Measurements from ENCODE around the gene HBD.

HBD gene

DNA sequence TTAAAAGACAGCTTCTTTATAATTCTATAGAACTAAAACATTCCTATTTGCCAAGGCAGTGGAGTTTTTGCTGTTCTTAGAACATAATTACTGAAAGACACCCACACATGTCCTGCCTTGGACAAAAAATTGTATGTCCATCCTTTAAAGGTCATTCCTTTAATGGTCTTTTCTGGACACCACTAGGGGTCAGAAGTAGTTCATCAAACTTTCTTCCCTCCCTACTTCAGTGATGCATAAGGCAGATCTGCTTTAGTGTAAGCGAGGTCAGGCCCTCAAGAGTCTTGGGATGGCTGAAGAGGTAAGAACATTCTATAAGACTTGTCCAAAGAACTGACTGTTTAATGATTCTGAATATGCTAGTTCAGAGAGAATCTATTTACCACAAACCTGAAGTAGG lies 29.5 kb downstream of the HBD start:
- intact Hi-C loops (cut with micrococcal nuclease), result loop anchor here (1.0 to 10.0 kb wide), 3 partner anchors 176 to 688 kb away; partner anchors contain the start of genes OR52E5 and OR52N2
- Mint-ChIP-seq H3K9me3 (no peaks in the 10 kb centered on the region), H3K27ac (no peak overlapping the region), H3K4me1 (ENCODE audit: low read depth) (no peaks in the 10 kb centered on the region), H3K36me3 (ENCODE audit: low read depth) (no peaks in the 10 kb centered on the region), H3K4me3 (no peak overlapping the region), H3K27me3 (no peaks in the 10 kb centered on the region)

DNA sequence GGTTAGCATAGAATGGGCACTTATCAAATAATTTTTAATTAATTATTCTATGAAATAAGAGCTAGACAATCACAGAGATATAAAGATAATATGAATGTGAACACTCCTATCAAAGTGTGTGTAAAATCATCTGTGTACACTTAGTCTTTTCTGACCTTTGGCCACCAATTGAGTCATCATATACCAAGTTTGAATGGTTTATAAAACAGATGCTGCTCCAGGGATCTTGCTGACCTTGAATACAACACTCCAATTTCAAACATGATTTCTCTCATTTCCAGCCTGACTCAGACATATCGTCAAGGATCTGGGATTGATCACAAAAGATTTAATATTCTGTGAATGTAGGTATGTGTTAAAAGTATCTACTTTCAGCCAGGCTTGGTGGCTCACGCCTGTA lies 30.9 kb downstream of the HBD start:
- Mint-ChIP-seq H3K27ac (no peak overlapping the region), H3K36me3 (ENCODE audit: low read depth) (no peaks in the 10 kb centered on the region), H3K4me3 (no peak overlapping the region), H3K27me3 (no peaks in the 10 kb centered on the region), H3K9me3 (no peaks in the 10 kb centered on the region), H3K4me1 (ENCODE audit: low read depth) (no peaks in the 10 kb centered on the region)
- intact Hi-C loops (cut with micrococcal nuclease), result loop anchor here (5.0 to 10.0 kb wide), 2 partner anchors 601 to 689 kb away; partner anchors contain the start of genes OR52E5 and OR52N2

DNA sequence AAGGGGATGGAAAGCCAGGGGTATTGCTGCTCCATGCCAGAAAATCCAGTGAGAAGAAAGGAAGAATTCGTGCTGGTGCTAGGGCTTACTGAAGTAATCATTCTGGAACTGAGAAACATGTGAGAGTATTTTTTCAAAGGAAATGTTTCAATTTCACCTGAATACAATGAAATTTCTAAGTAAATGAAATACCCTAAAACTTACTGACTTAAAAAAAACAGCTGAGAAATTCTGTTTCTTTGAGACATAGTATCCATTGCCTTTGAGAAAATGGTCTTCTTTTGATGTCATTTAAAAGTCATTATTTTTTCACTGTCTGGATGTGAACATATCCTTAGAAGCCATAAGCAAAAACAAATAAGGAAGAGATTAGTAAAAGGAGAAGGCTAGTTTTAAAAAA lies 33.7 kb downstream of the HBD start, which contains the start of gene OR51V1:
Gene OR51V1, minus strand, starts transcription at position 101 of the 400 bp plus-strand sequence. Its CDS starts 0 bp downstream, at position 101.
- no peaks in the 10 kb centered on the region for H3K36me3 Mint-ChIP-seq (ENCODE audit: low read depth)
- no peaks in the 10 kb centered on the region for H3K27me3 Mint-ChIP-seq
- no peak within 1 kb of the TSS for H3K4me3 Mint-ChIP-seq
- intact Hi-C loops (cut with micrococcal nuclease), result loop anchor here (5.0 to 10.0 kb wide), 2 partner anchors 604 to 692 kb away; partner anchors contain the start of genes OR52E5 and OR52N2
- H3K27ac Mint-ChIP-seq, result no peak within 1 kb of the TSS
- H3K4me1 Mint-ChIP-seq (ENCODE audit: low read depth), result no peaks in the 10 kb centered on the region
- H3K9me3 Mint-ChIP-seq, result no peaks in the 10 kb centered on the region

DNA sequence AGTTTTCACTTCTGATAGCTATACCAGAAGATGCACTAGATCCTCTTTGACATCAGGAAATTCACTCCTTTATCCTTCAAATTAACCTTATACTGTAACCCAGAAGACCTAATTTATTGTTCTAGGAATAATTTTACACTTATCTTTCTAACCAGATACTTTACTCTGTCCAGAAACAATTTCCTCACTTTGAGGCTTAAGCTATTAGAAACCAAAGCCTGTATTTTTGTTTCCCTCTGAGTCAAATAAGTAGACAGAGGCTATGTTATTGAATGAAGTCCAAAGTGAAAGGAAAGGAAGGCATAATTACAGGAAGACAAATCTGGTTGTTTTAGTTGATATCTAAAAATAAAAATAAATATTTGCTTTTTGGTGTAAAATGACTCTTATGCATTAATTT lies 36.0 kb downstream of the HBD start:
- Mint-ChIP-seq H3K4me3 (no peak overlapping the region), H3K27ac (no peak overlapping the region), H3K9me3 (peaks cover 7% of the 10 kb centered on the region), H3K27me3 (no peaks in the 10 kb centered on the region), H3K4me1 (ENCODE audit: low read depth) (no peaks in the 10 kb centered on the region), H3K36me3 (ENCODE audit: low read depth) (no peaks in the 10 kb centered on the region)
- intact Hi-C loops (cut with micrococcal nuclease), result no loop called here

DNA sequence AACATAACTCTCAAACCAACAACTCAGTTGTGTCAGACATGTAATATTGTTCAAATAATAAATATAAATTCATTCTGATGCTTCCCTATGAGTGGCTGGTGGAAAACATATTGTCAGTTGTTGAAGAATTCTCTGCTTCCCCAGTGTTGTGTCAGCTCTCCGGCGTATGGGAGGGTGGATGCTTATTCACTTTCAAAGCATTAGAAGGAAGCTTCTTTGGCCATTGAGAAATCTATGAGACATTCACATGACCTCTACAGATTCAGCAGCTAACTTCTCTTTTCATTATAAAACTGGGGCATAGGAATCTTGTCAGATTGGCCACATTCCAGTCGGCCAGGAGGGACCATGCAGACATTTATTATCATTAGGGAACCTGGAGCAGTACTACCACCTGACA lies 36.7 kb downstream of the HBD start:
- Mint-ChIP-seq H3K4me1 (ENCODE audit: low read depth) (no peaks in the 10 kb centered on the region), H3K27me3 (no peaks in the 10 kb centered on the region), H3K9me3 (peaks cover 13% of the 10 kb centered on the region), H3K36me3 (ENCODE audit: low read depth) (no peaks in the 10 kb centered on the region), H3K27ac (no peak overlapping the region), H3K4me3 (no peak overlapping the region)
- intact Hi-C loops (cut with micrococcal nuclease), result no loop called here

DNA sequence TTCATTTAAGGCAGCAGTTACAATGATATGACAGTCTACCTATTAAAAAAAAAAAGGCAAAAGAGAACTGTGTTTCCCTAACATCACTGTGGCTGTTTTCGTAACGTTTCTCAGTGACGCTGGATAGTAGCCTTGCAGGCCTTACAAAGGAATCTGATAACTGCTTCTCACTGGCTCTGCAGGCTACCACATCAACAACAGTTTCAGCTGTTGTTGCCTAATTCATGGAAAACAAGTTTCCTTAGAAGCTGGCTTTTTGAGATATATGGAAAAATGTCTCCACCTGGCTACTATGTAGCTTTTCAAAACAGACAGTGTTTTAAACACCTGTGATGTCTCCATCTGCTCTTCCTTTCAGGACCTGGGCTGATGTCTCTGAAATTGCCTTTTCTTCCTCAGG lies 37.6 kb downstream of the HBD start:
- H3K9me3 Mint-ChIP-seq, result peaks cover 13% of the 10 kb centered on the region
- no peaks in the 10 kb centered on the region for H3K27me3 Mint-ChIP-seq
- intact Hi-C loops (cut with micrococcal nuclease), result no loop called here
- no peaks in the 10 kb centered on the region for H3K36me3 Mint-ChIP-seq (ENCODE audit: low read depth)
- no peaks in the 10 kb centered on the region for H3K4me1 Mint-ChIP-seq (ENCODE audit: low read depth)
- H3K27ac Mint-ChIP-seq, result no peak overlapping the region
- no peak overlapping the region for H3K4me3 Mint-ChIP-seq

GRCh38 chr11:5196067-5196466 lies 38.2 kb downstream of the HBD start:
- H3K27me3 Mint-ChIP-seq, result no peaks in the 10 kb centered on the region
- H3K36me3 Mint-ChIP-seq (ENCODE audit: low read depth), result no peaks in the 10 kb centered on the region
- peaks cover 13% of the 10 kb centered on the region for H3K9me3 Mint-ChIP-seq
- no peak overlapping the region for H3K27ac Mint-ChIP-seq
- no peaks in the 10 kb centered on the region for H3K4me1 Mint-ChIP-seq (ENCODE audit: low read depth)
- intact Hi-C loops (cut with micrococcal nuclease), result no loop called here
- no peak overlapping the region for H3K4me3 Mint-ChIP-seq

DNA sequence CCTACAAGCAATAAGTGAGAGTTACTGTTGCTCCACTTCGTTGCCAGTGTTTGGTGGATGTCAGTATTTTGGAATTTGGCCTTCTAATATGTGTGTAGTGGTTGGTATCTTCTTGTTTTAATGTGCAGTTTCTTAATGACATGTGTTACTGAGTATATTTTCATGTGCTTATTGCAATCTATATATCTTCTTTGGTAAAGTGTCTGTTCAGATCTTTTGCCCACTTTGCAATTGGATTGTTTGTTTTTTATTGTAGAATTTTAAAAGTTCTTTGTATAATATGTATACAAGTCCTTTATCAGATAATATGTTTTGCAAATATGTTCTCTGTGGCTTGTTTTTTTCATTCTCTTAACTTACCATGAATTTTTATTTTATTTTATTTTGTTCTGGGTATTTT lies 41.5 kb downstream of the HBD start:
- Mint-ChIP-seq H3K4me3 (no peak overlapping the region), H3K4me1 (ENCODE audit: low read depth) (no peaks in the 10 kb centered on the region), H3K9me3 (peaks cover 13% of the 10 kb centered on the region), H3K36me3 (ENCODE audit: low read depth) (no peaks in the 10 kb centered on the region), H3K27ac (no peak overlapping the region), H3K27me3 (no peaks in the 10 kb centered on the region)
- intact Hi-C loops (cut with micrococcal nuclease), result no loop called here

DNA sequence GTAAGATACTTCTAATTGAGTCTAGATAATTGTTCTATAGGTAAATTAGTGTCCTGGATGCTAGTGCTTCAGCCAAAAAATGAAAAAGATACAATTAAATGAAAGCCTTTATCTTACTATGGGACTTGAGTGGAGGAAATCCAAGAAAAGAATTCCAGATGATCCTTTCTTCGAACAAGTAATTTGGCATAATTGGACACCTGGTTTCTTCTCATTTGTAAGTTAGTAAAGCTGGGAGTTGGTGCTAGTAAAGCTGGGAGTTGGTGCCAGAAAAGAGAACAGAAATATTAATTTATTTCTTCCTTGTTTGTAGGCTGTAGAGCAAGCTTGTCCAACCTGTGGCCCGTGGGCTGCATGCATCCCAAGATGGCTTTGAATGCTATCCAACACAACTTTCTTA lies 46.1 kb downstream of the HBD start:
- Mint-ChIP-seq H3K4me3 (no peak overlapping the region), H3K27ac (no peak overlapping the region)

More for the DNA sequence above, 46.1 kb downstream of the HBD start:
- Mint-ChIP-seq H3K36me3 (ENCODE audit: low read depth) (no peaks in the 10 kb centered on the region), H3K4me1 (ENCODE audit: low read depth) (no peaks in the 10 kb centered on the region), H3K27me3 (no peaks in the 10 kb centered on the region), H3K9me3 (peaks cover 5% of the 10 kb centered on the region)
- intact Hi-C loops (cut with micrococcal nuclease), result no loop called here
